PC-9 (cell line): ENCODE results near the gene EXOG.

Source experiments
- CTCF ChIP-seq: fragments of 200-600 bp; sonication (generic); conservative IDR thresholded peaks from 2 replicates; pipeline ENCODE4 v1.6.1; 2017; ENCODE audit warnings: mixed run types, antibody characterized with exemption, mild to moderate bottlenecking, moderate library complexity
- EZH2 ChIP-seq: fragments of 200-600 bp; sonication (generic); IDR thresholded peaks from 2 replicates; pipeline ENCODE4 v1.8.0; 2017; ENCODE audit warnings: antibody characterized with exemption, low read depth

GRCh38 chr3:38469852-38470251 lies 26.3 kb upstream of the EXOG start:
- TF ChIP-seq CTCF (no peak), EZH2 (no peak)
